ENCODE data around the gene PTPRD. TPM values are rescaled to one million over a fixed set of nuclear protein-coding genes. Genes with fewer than 3 reads are reported as not detected.

Gene PTPRD
- total RNA-seq, 1 experiment from 2014 or later, result 69.6 TPM

DNA sequence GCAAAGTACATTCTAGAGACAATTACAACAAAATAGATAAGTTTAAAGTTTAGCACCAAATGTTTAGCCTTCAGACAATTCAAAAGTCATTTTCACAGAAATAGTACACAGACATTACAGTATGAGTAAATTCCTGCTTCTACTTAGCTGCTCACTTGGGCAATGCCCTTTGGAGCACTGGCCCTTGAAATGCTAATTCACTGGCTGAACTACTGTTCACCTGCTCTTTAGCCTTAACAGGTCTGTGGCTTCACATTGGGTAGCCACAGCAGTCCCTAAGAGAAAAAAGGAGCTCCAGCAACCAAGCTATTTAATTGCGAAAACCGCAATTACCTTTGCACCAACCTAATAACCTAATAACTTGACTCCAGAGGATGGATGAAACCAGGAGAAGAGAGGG is 1897.0 kb downstream of the PTPRD start:
- peaks cover 47% of the 10 kb centered on the region for H3K4me1 Mint-ChIP-seq
- no peak for TF ChIP-seq ZNF232 (CRISPR knock-in tag; IDR thresholded peaks at IDR 0.05)
- TF ChIP-seq TEAD4 (CRISPR knock-in tag; IDR thresholded peaks at IDR 0.05), result no peak
- no peak for TF ChIP-seq RORB (CRISPR knock-in tag; IDR thresholded peaks at IDR 0.05)
- TF ChIP-seq, protein P1, sequence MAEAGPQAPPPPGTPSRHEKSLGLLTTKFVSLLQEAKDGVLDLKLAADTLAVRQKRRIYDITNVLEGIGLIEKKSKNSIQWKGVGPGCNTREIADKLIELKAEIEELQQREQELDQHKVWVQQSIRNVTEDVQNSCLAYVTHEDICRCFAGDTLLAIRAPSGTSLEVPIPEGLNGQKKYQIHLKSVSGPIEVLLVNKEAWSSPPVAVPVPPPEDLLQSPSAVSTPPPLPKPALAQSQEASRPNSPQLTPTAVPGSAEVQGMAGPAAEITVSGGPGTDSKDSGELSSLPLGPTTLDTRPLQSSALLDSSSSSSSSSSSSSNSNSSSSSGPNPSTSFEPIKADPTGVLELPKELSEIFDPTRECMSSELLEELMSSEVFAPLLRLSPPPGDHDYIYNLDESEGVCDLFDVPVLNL (CRISPR knock-in tag; IDR thresholded peaks at IDR 0.05; ENCODE audit: borderline replicate concordance, low read depth), result no peak
- no peak for TF ChIP-seq ZNF263 (CRISPR knock-in tag; IDR thresholded peaks at IDR 0.05; ENCODE audit: low read depth)
- TF ChIP-seq, protein P2, sequence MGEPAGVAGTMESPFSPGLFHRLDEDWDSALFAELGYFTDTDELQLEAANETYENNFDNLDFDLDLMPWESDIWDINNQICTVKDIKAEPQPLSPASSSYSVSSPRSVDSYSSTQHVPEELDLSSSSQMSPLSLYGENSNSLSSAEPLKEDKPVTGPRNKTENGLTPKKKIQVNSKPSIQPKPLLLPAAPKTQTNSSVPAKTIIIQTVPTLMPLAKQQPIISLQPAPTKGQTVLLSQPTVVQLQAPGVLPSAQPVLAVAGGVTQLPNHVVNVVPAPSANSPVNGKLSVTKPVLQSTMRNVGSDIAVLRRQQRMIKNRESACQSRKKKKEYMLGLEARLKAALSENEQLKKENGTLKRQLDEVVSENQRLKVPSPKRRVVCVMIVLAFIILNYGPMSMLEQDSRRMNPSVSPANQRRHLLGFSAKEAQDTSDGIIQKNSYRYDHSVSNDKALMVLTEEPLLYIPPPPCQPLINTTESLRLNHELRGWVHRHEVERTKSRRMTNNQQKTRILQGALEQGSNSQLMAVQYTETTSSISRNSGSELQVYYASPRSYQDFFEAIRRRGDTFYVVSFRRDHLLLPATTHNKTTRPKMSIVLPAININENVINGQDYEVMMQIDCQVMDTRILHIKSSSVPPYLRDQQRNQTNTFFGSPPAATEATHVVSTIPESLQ (CRISPR knock-in tag; IDR thresholded peaks at IDR 0.05), result no peak
- TF ChIP-seq FOXK1 (CRISPR knock-in tag; IDR thresholded peaks at IDR 0.05), result no peak
- TF ChIP-seq SMAD4 (CRISPR knock-in tag; IDR thresholded peaks at IDR 0.05), result no peak
- TF ChIP-seq SMAD3 (CRISPR knock-in tag; IDR thresholded peaks at IDR 0.05; ENCODE audit: borderline replicate concordance), result no peak
- TF ChIP-seq, protein P3, sequence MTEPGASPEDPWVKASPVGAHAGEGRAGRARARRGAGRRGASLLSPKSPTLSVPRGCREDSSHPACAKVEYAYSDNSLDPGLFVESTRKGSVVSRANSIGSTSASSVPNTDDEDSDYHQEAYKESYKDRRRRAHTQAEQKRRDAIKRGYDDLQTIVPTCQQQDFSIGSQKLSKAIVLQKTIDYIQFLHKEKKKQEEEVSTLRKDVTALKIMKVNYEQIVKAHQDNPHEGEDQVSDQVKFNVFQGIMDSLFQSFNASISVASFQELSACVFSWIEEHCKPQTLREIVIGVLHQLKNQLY (CRISPR knock-in tag; IDR thresholded peaks at IDR 0.05), result no peak
- TF ChIP-seq SP1 (CRISPR knock-in tag; conservative IDR thresholded peaks at IDR 0.05), result no peak
- TF ChIP-seq NR2C2 (CRISPR knock-in tag; IDR thresholded peaks at IDR 0.05), result no peak
- TF ChIP-seq NR1H2 (CRISPR knock-in tag; IDR thresholded peaks at IDR 0.05), result no peak
- no peak for TF ChIP-seq ZNF671 (CRISPR knock-in tag; IDR thresholded peaks at IDR 0.05)
- TF ChIP-seq, protein P4, sequence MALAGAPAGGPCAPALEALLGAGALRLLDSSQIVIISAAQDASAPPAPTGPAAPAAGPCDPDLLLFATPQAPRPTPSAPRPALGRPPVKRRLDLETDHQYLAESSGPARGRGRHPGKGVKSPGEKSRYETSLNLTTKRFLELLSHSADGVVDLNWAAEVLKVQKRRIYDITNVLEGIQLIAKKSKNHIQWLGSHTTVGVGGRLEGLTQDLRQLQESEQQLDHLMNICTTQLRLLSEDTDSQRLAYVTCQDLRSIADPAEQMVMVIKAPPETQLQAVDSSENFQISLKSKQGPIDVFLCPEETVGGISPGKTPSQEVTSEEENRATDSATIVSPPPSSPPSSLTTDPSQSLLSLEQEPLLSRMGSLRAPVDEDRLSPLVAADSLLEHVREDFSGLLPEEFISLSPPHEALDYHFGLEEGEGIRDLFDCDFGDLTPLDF (CRISPR knock-in tag; IDR thresholded peaks at IDR 0.05), result no peak
- TF ChIP-seq IRF2 (CRISPR knock-in tag; IDR thresholded peaks at IDR 0.05; ENCODE audit: borderline replicate concordance, low read depth), result no peak
- TF ChIP-seq, protein P5, sequence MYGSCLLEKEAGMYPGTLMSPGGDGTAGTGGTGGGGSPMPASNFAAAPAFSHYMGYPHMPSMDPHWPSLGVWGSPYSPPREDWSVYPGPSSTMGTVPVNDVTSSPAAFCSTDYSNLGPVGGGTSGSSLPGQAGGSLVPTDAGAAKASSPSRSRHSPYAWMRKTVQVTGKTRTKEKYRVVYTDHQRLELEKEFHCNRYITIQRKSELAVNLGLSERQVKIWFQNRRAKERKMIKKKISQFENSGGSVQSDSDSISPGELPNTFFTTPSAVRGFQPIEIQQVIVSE (CRISPR knock-in tag; IDR thresholded peaks at IDR 0.05; ENCODE audit: borderline replicate concordance), result no peak
- no peak for TF ChIP-seq NFATC4 (CRISPR knock-in tag; IDR thresholded peaks at IDR 0.05)
- H3K27me3 Mint-ChIP-seq (ENCODE audit: low read depth), result no peaks in the 10 kb centered on the region
- H3K9me3 Mint-ChIP-seq, result no peaks in the 10 kb centered on the region
- H3K4me3 Mint-ChIP-seq, result no peak overlapping the region
- CTCF ChIA-PET, result interaction anchor here (1.1 to 1.6 kb wide), 2 partner anchors 41 to 1227 kb away, joined by 3 to 4 read pairs; no protein-coding TSS in a partner anchor
- POLR2A ChIA-PET, result interaction anchor here (1.0 kb wide), 1 partner anchor 16 kb away, joined by 3 read pairs; no protein-coding TSS in a partner anchor
- no peaks in the 10 kb centered on the region for H3K36me3 Mint-ChIP-seq
- ATAC-seq (peak; percentile 86), DNase-seq (ENCODE audit: low spot score) (no peak)
- no peak overlapping the region for H3K27ac Mint-ChIP-seq

DNA sequence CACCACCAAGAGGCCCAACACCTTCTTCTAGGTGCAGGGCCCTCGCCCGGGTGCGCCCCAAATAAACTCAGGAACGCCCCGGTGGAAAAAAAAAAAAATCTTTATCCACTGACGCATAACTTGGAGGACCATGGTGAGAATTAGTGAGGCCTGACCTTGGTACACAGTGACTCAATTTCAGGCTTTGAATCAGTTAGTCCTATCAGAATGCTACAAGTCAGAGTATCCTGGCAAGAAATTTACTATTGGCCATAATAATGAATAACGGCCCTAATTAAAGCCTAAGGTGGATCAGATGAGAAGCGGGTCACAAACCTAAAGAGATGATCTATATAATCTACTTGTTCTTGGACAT is 1899.0 kb downstream of the PTPRD start:
- Mint-ChIP-seq H3K4me3 (no peak overlapping the region), H3K36me3 (no peaks in the 10 kb centered on the region), H3K4me1 (peaks cover 36% of the 10 kb centered on the region), H3K27me3 (ENCODE audit: low read depth) (no peaks in the 10 kb centered on the region), H3K9me3 (no peaks in the 10 kb centered on the region), H3K27ac (no peak overlapping the region)
- DNase-seq (ENCODE audit: low spot score) (no peak), ATAC-seq (no peak)
- ChIA-PET POLR2A (no interaction called here), CTCF (no interaction called here)
- TF ChIP-seq ZNF423 (CRISPR knock-in tag; IDR thresholded peaks at IDR 0.05), result no peak
- TF ChIP-seq ZBTB21 (CRISPR knock-in tag; IDR thresholded peaks at IDR 0.05; ENCODE audit: borderline replicate concordance), result no peak
- TF ChIP-seq FOXJ3 (CRISPR knock-in tag; IDR thresholded peaks at IDR 0.05; ENCODE audit: borderline replicate concordance), result no peak
